Adipocyte (in vitro differentiated cells): ENCODE data around the gene UBL7.

Experiments used
- DNase-seq: peaks from one replicate; pipeline ENCODE4 v3.0.0-alpha.2; 2015; ENCODE audit warnings: low read depth
- H3K27me3 ChIP-seq: replicated peaks from 2 replicates; pipeline ENCODE4 v1.7.0; 2013; ENCODE audit warnings: mild to moderate bottlenecking, low read length, moderate library complexity; ENCODE audit not compliant: control insufficient read depth, insufficient read depth
- H3K36me3 ChIP-seq: 2 replicates; pipeline ENCODE4 v1.7.0; 2013; ENCODE audit warnings: low read length, mild to moderate bottlenecking, moderate library complexity; ENCODE audit not compliant: control insufficient read depth, insufficient read depth, severe bottlenecking
- H3K4me1 ChIP-seq: 2 replicates; pipeline ENCODE4 v1.7.0; 2013; ENCODE audit warnings: mild to moderate bottlenecking, low read length, moderate library complexity; ENCODE audit not compliant: control insufficient read depth, insufficient read depth
- H3K4me3 ChIP-seq: 2 replicates; pipeline ENCODE4 v1.7.0; 2013; ENCODE audit warnings: mild to moderate bottlenecking, low read length, moderate library complexity
- H3K9ac ChIP-seq: 2 replicates; pipeline ENCODE4 v1.7.0; 2013; ENCODE audit warnings: mild to moderate bottlenecking, low read length, moderate library complexity
- H3K9me3 ChIP-seq: 2 replicates; pipeline ENCODE4 v1.7.0; 2013; ENCODE audit warnings: mild to moderate bottlenecking, low read length, moderate library complexity; ENCODE audit not compliant: control insufficient read depth

The UBL7 gene

GRCh38 chr15:74419432-74419831 lies 41.5 kb downstream of the UBL7 start:
- Histone ChIP-seq H3K9ac (peak overlapping the region; percentile 4), H3K4me1 (peaks cover 67% of the 10 kb centered on the region), H3K4me3 (no peak overlapping the region), H3K36me3 (peaks cover 13% of the 10 kb centered on the region), H3K27me3 (no peaks in the 10 kb centered on the region), H3K9me3 (no peaks in the 10 kb centered on the region)
- no peak for DNase-seq

GRCh38 chr15:74418575-74419338 lies 42.2 kb downstream of the UBL7 start:
- no peaks in the 10 kb centered on the region for H3K27me3 ChIP-seq
- no peak for DNase-seq
- peaks cover 20% of the 10 kb centered on the region for H3K36me3 ChIP-seq
- H3K9me3 ChIP-seq = no peaks in the 10 kb centered on the region
- no peak overlapping the region for H3K4me3 ChIP-seq
- peaks cover 60% of the 10 kb centered on the region for H3K4me1 ChIP-seq
- H3K9ac ChIP-seq = peak overlapping the region; percentile 40

GRCh38 chr15:74417670-74418069 lies 43.3 kb downstream of the UBL7 start:
- Histone ChIP-seq H3K9ac (peak overlapping the region; percentile 37), H3K9me3 (no peaks in the 10 kb centered on the region), H3K4me1 (peaks cover 50% of the 10 kb centered on the region), H3K36me3 (peaks cover 28% of the 10 kb centered on the region), H3K27me3 (no peaks in the 10 kb centered on the region), H3K4me3 (no peak overlapping the region)
- no peak for DNase-seq

- peak overlapping the region; percentile 43 for H3K9ac ChIP-seq
- H3K4me3 ChIP-seq = no peak overlapping the region
- peaks cover 45% of the 10 kb centered on the region for H3K4me1 ChIP-seq
- peaks cover 29% of the 10 kb centered on the region for H3K36me3 ChIP-seq
- H3K9me3 ChIP-seq = no peaks in the 10 kb centered on the region
- no peaks in the 10 kb centered on the region for H3K27me3 ChIP-seq
- DNase-seq = no peak
Observed at GRCh38 chr15:74417225-74417624, 43.7 kb downstream of the UBL7 start.

- H3K9me3 ChIP-seq = no peaks in the 10 kb centered on the region
- H3K4me3 ChIP-seq = no peak overlapping the region
- peaks cover 36% of the 10 kb centered on the region for H3K4me1 ChIP-seq
- DNase-seq = no peak
- peak overlapping the region; percentile 43 for H3K9ac ChIP-seq
- peaks cover 36% of the 10 kb centered on the region for H3K36me3 ChIP-seq
- H3K27me3 ChIP-seq = no peaks in the 10 kb centered on the region
Observed at GRCh38 chr15:74415966-74416916, 44.7 kb downstream of the UBL7 start.

- peaks cover 21% of the 10 kb centered on the region for H3K4me1 ChIP-seq
- H3K36me3 ChIP-seq = peaks cover 45% of the 10 kb centered on the region
- DNase-seq = no peak
- H3K27me3 ChIP-seq = no peaks in the 10 kb centered on the region
- no peak overlapping the region for H3K9ac ChIP-seq
- no peaks in the 10 kb centered on the region for H3K9me3 ChIP-seq
- H3K4me3 ChIP-seq = no peak overlapping the region
Observed at GRCh38 chr15:74414603-74415338, 46.2 kb downstream of the UBL7 start.

GRCh38 chr15:74414081-74414580 lies 46.8 kb downstream of the UBL7 start:
- Histone ChIP-seq H3K4me3 (no peak overlapping the region), H3K9me3 (no peaks in the 10 kb centered on the region), H3K9ac (no peak overlapping the region), H3K36me3 (peaks cover 45% of the 10 kb centered on the region), H3K4me1 (peaks cover 17% of the 10 kb centered on the region), H3K27me3 (no peaks in the 10 kb centered on the region)
- DNase-seq = no peak

- H3K36me3 ChIP-seq = peaks cover 45% of the 10 kb centered on the region
- no peaks in the 10 kb centered on the region for H3K27me3 ChIP-seq
- no peak for DNase-seq
- peaks cover 17% of the 10 kb centered on the region for H3K4me1 ChIP-seq
- no peak overlapping the region for H3K4me3 ChIP-seq
- H3K9ac ChIP-seq = no peak overlapping the region
- H3K9me3 ChIP-seq = no peaks in the 10 kb centered on the region
Observed at GRCh38 chr15:74413350-74414080, 47.4 kb downstream of the UBL7 start.

GRCh38 chr15:74412159-74412558 lies 48.8 kb downstream of the UBL7 start:
- H3K4me3 ChIP-seq = no peak overlapping the region

GRCh38 chr15:74411686-74412085 lies 49.3 kb downstream of the UBL7 start:
- H3K4me1 ChIP-seq = peaks cover 23% of the 10 kb centered on the region
- H3K9ac ChIP-seq = no peak overlapping the region
- peaks cover 45% of the 10 kb centered on the region for H3K36me3 ChIP-seq
- H3K9me3 ChIP-seq = no peaks in the 10 kb centered on the region
- DNase-seq = no peak
- no peak overlapping the region for H3K4me3 ChIP-seq
- H3K27me3 ChIP-seq = no peaks in the 10 kb centered on the region

More at GRCh38 chr15:74412159-74412558, 48.8 kb downstream of the UBL7 start:
- Histone ChIP-seq H3K9ac (no peak overlapping the region), H3K27me3 (no peaks in the 10 kb centered on the region), H3K36me3 (peaks cover 45% of the 10 kb centered on the region), H3K4me1 (peaks cover 23% of the 10 kb centered on the region), H3K9me3 (no peaks in the 10 kb centered on the region)
- DNase-seq = no peak
